HG03457 (cell line): ENCODE measurements around the gene ARHGAP23.
"Not testable (repeated sequence)": the region's sequence is repeated elsewhere in the genome, so short reads cannot be mapped to it uniquely, and the experiment has no call there.

Experiments
- ATAC-seq: cut with Tn5 transposase; IDR thresholded peaks from one replicate; pipeline ENCODE4 v1.9.1; 2021; ENCODE audit warnings: moderate number of reproducible peaks; ENCODE audit not compliant: unreplicated experiment

ARHGAP23 gene

GRCh38 chr17:38484242-38485145 lies 56.2 kb downstream of the ARHGAP23 start:
- ATAC-seq, result not testable (repeated sequence)

GRCh38 chr17:38485146-38485468 lies 56.8 kb downstream of the ARHGAP23 start:
- no peak for ATAC-seq

- peak; percentile 70 for ATAC-seq
These were observed 57.5 kb downstream of the ARHGAP23 start for GRCh38 chr17:38485681-38486298.

- not testable (repeated sequence) for ATAC-seq
These were observed 61.5 kb downstream of the ARHGAP23 start for GRCh38 chr17:38489774-38490173.

GRCh38 chr17:38491346-38492066 lies 63.2 kb downstream of the ARHGAP23 start:
- not testable (repeated sequence) for ATAC-seq

- not testable (repeated sequence) for ATAC-seq
These were observed 64.1 kb downstream of the ARHGAP23 start for GRCh38 chr17:38492067-38493040.

GRCh38 chr17:38494152-38494551 lies 65.9 kb downstream of the ARHGAP23 start:
- ATAC-seq, result not testable (repeated sequence)

GRCh38 chr17:38497656-38498055 lies 69.4 kb downstream of the ARHGAP23 start:
- ATAC-seq, result not testable (repeated sequence)

- ATAC-seq, result no peak
These were observed 70.1 kb downstream of the ARHGAP23 start for GRCh38 chr17:38498353-38498752.

- ATAC-seq, result not testable (repeated sequence)
These were observed 71.0 kb downstream of the ARHGAP23 start for GRCh38 chr17:38499230-38499629.

GRCh38 chr17:38501718-38502117 lies 73.5 kb downstream of the ARHGAP23 start:
- ATAC-seq, result not testable (repeated sequence)

- ATAC-seq, result not testable (repeated sequence)
These were observed 75.1 kb downstream of the ARHGAP23 start for GRCh38 chr17:38503286-38503913.

GRCh38 chr17:38504216-38504615 lies 76.0 kb downstream of the ARHGAP23 start:
- ATAC-seq, result no peak

- ATAC-seq, result no peak
These were observed 79.2 kb downstream of the ARHGAP23 start for GRCh38 chr17:38507436-38507835.

- no peak for ATAC-seq
These were observed 79.8 kb downstream of the ARHGAP23 start for GRCh38 chr17:38507921-38508569.

- ATAC-seq, result no peak
These were observed 80.3 kb downstream of the ARHGAP23 start for GRCh38 chr17:38508570-38508950.

- ATAC-seq, result no peak
These were observed 80.9 kb downstream of the ARHGAP23 start for GRCh38 chr17:38508954-38509771.

- no peak for ATAC-seq
These were observed 81.6 kb downstream of the ARHGAP23 start for GRCh38 chr17:38509772-38510420.
